Stimulated activated naive CD8-positive, alpha-beta T cell treated with anti-CD3 and anti-CD28 coated beads, Interleukin-15, Interleukin-2, amounts not matched to agents 100 ng/mL and 50 ng/mL, for 24 hours (primary cell): ENCODE results near the gene TTLL4.
A peak's percentile ranks its signal among the peaks of the same experiment; 100 is the strongest.

ENCODE experiments used
- H3K27ac Mint-ChIP-seq: one replicate; pipeline ENCODE4 v1.8.0; 2021; ENCODE audit warnings: mild to moderate bottlenecking, mixed read lengths
- H3K27me3 Mint-ChIP-seq: one replicate; pipeline ENCODE4 v1.8.0; 2021; ENCODE audit warnings: mixed read lengths
- H3K36me3 Mint-ChIP-seq: one replicate; pipeline ENCODE4 v1.8.0; 2021; ENCODE audit warnings: low read depth, mixed read lengths
- H3K4me1 Mint-ChIP-seq: one replicate; pipeline ENCODE4 v1.8.0; 2021; ENCODE audit warnings: low read depth, mixed read lengths
- H3K4me3 Mint-ChIP-seq: one replicate; pipeline ENCODE4 v1.8.0; 2021; ENCODE audit warnings: mild to moderate bottlenecking, mixed read lengths
- H3K9me3 Mint-ChIP-seq: one replicate; pipeline ENCODE4 v1.8.0; 2021; ENCODE audit warnings: mixed read lengths

Gene TTLL4

DNA sequence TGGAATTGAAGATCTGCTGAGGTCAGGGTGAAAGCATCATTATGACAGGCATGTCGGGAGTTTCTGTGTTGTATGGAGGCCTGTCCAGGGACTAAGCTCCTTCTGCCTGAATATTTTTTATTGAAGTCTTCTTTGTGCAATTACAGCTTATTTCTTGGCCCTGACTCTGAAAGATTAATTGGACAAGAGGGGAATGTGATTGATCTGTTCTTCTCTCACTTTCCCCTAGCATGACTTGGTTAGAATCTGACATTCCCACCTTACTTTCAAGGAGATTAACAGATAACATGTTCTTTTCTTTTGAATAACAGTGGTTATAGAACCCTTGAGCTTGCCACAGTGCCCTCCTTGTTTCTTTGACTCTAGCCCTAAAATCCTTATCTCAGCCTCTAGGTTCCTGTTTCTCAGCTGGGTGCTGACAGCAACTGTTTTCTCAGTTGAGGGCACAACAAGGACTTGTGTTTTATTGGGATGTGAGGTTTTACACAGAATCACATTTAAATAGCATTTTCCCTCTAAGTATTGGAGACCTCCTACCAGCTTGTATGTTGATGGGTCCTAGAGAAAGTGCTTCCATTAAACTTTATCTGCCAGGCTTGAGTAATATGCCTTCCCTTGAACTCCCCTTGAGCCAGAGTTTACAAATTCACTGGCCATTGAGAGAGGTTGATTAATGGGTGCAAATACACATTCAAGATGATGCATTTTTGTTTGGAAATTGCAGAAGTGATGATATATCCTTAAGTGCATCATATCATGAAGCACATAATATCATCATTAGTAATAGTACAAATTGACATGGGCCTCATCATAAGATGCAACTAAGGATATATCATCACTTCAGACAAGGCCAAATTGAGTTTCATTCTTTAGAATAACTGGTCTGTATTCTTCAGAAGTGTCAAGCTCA lies 12.5 kb downstream of the TTLL4 start:
- Mint-ChIP-seq H3K27ac (no peak overlapping the region), H3K9me3 (peaks cover 11% of the 10 kb centered on the region), H3K36me3 (peaks cover 43% of the 10 kb centered on the region), H3K4me3 (no peak overlapping the region), H3K4me1 (peaks cover 21% of the 10 kb centered on the region), H3K27me3 (no peaks in the 10 kb centered on the region)

DNA sequence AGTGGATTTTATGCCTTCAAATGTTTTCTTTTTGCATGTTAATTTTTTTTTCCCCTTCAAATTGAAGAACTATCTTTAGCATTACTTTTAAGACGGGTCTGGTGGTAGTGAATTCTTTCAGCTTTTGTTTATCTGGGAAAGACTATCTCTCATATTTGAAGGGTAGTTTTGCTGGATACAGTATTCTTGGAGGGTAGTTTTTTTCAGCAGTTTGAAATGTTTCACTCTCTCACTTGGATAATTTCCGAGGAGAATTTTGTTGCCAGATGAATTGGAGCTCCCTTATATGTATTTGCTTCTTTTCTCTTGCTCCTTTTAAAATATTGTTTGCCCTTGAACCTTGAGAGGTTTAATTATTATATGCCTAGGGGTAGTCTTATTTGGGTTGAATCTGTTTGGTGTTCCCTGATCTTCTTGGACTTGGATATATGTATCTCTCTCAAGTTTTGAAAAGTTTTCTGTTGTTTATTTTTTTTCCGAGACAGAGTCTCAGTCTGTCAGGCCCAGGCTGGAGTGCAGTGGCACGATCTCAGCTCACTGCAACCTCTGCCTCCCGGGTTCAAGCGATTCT lies 15.5 kb downstream of the TTLL4 start:
- Mint-ChIP-seq H3K4me3 (no peak overlapping the region), H3K27me3 (no peaks in the 10 kb centered on the region), H3K36me3 (peaks cover 40% of the 10 kb centered on the region), H3K9me3 (peaks cover 11% of the 10 kb centered on the region), H3K27ac (no peak overlapping the region), H3K4me1 (peaks cover 18% of the 10 kb centered on the region)

DNA sequence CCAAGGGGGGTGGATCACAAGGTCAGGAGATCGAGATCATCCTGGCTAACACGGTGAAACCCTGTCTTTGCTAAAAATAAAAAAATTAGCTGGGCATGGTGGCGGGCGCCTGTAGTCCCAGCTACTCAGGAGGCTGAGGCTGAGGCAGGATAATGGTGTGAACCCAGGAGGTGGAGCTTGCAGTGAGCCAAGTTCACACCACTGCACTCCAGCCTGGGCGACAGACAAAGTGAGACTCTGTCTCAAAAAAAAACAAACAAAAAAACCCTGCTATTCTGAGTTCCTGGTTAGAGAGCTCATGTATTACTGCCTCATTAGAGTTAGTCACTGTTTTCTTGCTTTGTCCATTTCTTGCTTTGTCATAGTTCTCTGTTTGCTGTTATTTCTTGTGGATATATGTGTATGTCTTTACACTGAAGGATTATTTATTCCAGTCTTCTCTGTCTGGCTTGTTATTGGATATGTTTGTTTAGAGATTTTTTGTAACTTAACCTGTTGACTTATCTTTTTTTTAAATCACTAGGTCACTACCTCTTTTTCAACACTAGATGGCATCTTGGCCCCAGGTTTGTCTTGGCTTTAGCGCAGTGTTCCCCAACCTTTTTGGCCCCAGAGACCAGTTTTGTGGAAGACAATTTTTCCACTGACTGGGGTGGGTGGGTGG lies 17.0 kb downstream of the TTLL4 start:
- Mint-ChIP-seq H3K36me3 (peaks cover 54% of the 10 kb centered on the region), H3K27ac (no peak overlapping the region), H3K4me1 (peaks cover 22% of the 10 kb centered on the region), H3K9me3 (peaks cover 11% of the 10 kb centered on the region), H3K27me3 (no peaks in the 10 kb centered on the region), H3K4me3 (no peak overlapping the region)

GRCh38 chr2:218729640-218730039 lies 19.0 kb downstream of the TTLL4 start:
- H3K4me1 Mint-ChIP-seq, result peaks cover 29% of the 10 kb centered on the region
- peaks cover 62% of the 10 kb centered on the region for H3K36me3 Mint-ChIP-seq
- H3K27me3 Mint-ChIP-seq, result no peaks in the 10 kb centered on the region
- H3K9me3 Mint-ChIP-seq, result peaks cover 11% of the 10 kb centered on the region
- no peak overlapping the region for H3K27ac Mint-ChIP-seq
- H3K4me3 Mint-ChIP-seq, result no peak overlapping the region

DNA sequence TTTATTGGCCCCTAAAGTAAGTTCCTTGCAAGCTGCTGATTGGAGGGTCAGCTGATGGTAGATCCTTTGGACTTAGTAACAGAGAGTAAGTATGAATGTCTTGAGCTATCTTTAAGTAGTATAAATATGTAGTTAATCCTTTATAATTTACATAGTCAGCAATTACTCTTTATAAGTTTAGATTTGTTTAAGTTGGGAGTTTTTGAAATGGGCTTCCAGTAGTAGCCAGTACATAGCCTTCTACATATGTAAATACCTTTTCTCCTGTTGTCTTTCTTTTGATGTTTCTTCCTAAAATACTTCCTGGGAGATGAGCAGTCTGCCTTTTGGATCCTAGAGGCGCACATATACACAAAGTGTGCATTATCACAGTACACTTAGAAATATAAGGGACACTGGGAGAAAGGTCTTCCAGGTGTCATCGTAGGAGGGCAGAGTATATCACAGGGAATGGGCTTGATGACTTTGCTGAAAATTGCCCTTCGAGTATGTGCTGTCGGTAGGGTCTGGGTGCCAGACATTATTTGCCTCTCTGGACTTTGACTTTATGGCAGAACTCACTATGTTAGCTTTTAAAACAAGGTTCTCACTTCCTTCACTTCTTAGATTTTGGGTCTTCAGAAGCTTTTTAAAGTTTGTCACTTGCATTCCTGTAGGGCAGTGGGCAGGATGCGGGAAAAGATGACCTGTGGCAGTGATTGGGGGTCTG lies 21.6 kb downstream of the TTLL4 start:
- Mint-ChIP-seq H3K4me1 (peaks cover 33% of the 10 kb centered on the region), H3K9me3 (peaks cover 4% of the 10 kb centered on the region), H3K27ac (no peak overlapping the region), H3K36me3 (peaks cover 52% of the 10 kb centered on the region), H3K4me3 (no peak overlapping the region), H3K27me3 (no peaks in the 10 kb centered on the region)

DNA sequence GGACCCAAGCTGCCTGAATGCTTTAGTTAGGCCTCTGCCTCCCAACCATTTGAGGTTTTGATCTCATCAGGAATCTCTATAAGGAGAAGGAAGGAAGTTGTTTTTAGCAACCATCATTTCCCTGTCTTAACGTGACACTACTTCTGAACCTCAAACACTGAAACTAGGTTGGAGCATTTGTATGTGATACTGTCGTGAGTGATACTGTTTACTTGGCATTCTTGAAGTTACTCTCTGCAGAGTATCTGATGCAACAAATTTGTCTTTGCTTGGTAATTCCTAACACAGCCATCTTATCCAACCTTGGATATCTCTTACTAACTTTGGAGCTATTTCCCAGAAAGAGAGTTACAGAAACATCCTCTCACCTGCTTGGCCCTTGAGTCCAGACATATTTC lies 22.1 kb downstream of the TTLL4 start:
- H3K9me3 Mint-ChIP-seq, result peaks cover 2% of the 10 kb centered on the region
- H3K36me3 Mint-ChIP-seq, result peaks cover 52% of the 10 kb centered on the region
- H3K4me1 Mint-ChIP-seq, result peaks cover 31% of the 10 kb centered on the region
- no peak overlapping the region for H3K27ac Mint-ChIP-seq
- H3K27me3 Mint-ChIP-seq, result no peaks in the 10 kb centered on the region
- H3K4me3 Mint-ChIP-seq, result no peak overlapping the region

DNA sequence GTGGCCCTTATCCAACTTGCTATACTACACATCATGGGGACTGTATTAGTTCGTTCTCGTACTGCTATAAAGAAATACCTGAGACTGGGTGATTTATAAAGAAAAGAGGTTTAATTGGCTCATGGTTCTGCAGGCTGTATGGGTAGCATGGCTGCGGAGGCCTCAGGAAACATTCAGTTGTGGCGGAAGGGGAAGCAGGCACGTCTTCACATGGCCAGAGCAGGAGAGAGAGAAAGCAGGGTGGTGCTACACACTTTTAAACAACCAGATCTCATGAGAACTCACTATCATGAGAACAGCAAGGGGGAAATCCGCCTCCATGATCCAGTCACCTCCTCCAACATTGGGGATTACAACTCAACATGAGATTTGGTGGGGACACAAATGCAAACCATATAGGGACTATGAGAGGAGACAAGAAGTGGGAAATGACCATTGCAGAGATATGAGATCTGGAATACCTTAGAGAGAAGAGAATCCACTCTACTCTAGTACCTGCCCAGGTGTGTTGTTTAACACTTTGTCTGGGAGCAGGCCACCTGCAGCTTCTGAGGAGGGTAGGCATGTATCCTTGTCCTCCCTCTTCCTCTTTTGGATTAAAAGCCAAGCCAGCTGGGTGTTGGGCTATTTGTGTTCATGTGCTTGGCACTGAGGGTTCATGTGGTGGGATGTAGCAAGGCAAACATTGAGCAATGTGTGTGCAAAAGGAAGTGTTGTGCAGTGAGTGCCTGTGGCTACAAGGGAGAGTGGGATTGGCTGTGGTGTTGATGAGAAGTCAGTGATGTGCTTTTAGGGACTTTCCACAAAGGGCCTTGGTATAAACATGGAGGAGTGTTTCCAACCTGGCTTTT lies 22.8 kb downstream of the TTLL4 start:
- Mint-ChIP-seq H3K27me3 (no peaks in the 10 kb centered on the region), H3K4me1 (peaks cover 29% of the 10 kb centered on the region), H3K9me3 (no peaks in the 10 kb centered on the region), H3K36me3 (peaks cover 55% of the 10 kb centered on the region), H3K4me3 (peak overlapping the region; percentile 12), H3K27ac (peak overlapping the region; percentile 50)

DNA sequence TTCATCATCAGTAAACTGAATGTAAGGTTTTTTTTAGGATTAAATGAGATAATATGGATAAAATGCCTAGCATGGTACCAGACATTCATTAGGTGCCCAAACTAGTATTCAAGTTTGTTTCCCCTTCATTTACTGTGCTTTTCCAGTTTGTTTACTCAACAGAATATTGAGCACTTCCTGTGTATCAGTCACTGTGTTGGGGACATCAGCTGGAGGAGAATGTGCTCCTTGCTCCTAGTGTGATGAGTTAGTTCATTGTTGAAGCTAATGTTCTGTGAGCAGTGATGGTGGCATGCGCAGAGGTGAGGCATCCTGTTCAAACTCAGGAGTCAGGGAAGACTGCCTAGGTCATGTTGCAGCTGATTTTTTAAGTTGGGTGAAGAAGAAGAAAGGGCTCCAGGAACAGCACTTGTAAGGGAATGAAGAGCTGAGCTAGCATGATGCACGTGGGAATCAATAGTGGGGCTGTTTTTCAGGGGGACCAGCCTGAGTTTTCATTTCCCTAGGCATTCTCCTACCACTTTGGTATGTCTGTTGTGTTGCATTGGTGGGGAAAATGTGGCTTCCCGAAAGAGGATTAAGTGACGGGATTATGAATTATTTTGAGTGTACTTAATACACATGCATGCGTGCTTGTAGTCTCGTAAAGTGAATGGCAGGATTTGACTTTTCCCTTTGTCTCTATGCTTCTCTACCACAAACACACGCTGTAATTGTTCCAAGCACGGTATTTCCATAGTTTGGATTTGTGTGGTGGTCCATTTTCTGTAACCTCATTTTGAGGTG lies 23.7 kb downstream of the TTLL4 start:
- Mint-ChIP-seq H3K36me3 (peaks cover 59% of the 10 kb centered on the region), H3K4me1 (peaks cover 29% of the 10 kb centered on the region), H3K27ac (no peak overlapping the region), H3K9me3 (no peaks in the 10 kb centered on the region), H3K27me3 (no peaks in the 10 kb centered on the region), H3K4me3 (no peak overlapping the region)

DNA sequence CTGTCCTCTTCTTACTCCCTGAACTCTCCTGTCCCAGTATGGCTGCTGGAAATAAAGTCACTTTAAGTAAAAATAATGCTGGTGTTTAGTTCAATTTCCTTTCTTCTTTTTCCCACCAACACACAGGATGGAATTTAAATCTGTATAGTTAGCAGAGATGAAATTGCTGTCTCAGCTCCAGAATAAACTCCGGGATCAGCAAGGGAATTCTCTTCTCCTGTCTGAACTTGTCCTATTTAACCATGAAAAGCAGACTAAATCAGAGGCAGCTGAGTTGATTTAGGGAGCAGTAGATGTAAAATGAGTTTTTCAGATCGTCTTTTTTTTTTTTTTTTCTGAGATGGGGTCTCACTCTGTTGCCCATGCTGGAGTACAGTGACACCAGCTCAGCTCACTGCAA lies 25.9 kb downstream of the TTLL4 start:
- Mint-ChIP-seq H3K4me3 (no peak overlapping the region), H3K9me3 (no peaks in the 10 kb centered on the region), H3K27me3 (no peaks in the 10 kb centered on the region), H3K27ac (no peak overlapping the region), H3K36me3 (peaks cover 64% of the 10 kb centered on the region), H3K4me1 (peaks cover 26% of the 10 kb centered on the region)

GRCh38 chr2:218743068-218743467 lies 32.4 kb downstream of the TTLL4 start:
- peaks cover 21% of the 10 kb centered on the region for H3K4me1 Mint-ChIP-seq
- peak overlapping the region; percentile 47 for H3K27ac Mint-ChIP-seq

DNA sequence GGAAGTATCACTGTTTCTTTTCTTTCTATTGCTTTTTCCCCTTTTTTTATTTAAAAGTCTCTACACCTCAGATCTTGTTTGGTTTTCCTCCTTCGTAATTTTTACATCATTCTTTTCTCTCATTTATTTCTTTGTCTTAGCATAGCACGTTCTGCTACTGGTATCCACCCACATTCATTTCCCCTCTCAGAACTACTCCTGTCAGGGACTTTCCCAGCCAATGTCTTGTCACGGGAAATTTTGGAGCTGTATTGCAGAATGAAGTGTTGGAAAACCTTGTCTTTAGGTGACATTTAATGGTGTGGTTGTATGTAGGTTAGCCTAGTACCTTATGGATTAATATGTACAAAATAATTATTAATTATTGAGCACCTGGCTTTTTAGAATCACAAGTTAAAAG lies 34.0 kb downstream of the TTLL4 start:
- H3K27me3 Mint-ChIP-seq, result no peaks in the 10 kb centered on the region
- H3K4me3 Mint-ChIP-seq, result peak overlapping the region; percentile 28
- peak overlapping the region; percentile 60 for H3K27ac Mint-ChIP-seq
- no peaks in the 10 kb centered on the region for H3K9me3 Mint-ChIP-seq
- H3K36me3 Mint-ChIP-seq, result peaks cover 69% of the 10 kb centered on the region
- peaks cover 21% of the 10 kb centered on the region for H3K4me1 Mint-ChIP-seq

More at GRCh38 chr2:218743068-218743467, 32.4 kb downstream of the TTLL4 start:
- Mint-ChIP-seq H3K27me3 (no peaks in the 10 kb centered on the region), H3K36me3 (peaks cover 68% of the 10 kb centered on the region), H3K9me3 (no peaks in the 10 kb centered on the region), H3K4me3 (no peak overlapping the region)

- H3K36me3 Mint-ChIP-seq, result peaks cover 70% of the 10 kb centered on the region
- H3K9me3 Mint-ChIP-seq, result no peaks in the 10 kb centered on the region
- H3K27ac Mint-ChIP-seq, result peak overlapping the region; percentile 22
- H3K4me1 Mint-ChIP-seq, result peaks cover 21% of the 10 kb centered on the region
- H3K27me3 Mint-ChIP-seq, result no peaks in the 10 kb centered on the region
- no peak overlapping the region for H3K4me3 Mint-ChIP-seq
Measured at GRCh38 chr2:218745160-218745558, 34.5 kb downstream of the TTLL4 start.

GRCh38 chr2:218745559-218746469 lies 35.2 kb downstream of the TTLL4 start:
- H3K27ac Mint-ChIP-seq, result peak overlapping the region; percentile 22
- H3K4me1 Mint-ChIP-seq, result peaks cover 21% of the 10 kb centered on the region
- no peaks in the 10 kb centered on the region for H3K27me3 Mint-ChIP-seq
- no peak overlapping the region for H3K4me3 Mint-ChIP-seq
- no peaks in the 10 kb centered on the region for H3K9me3 Mint-ChIP-seq
- peaks cover 72% of the 10 kb centered on the region for H3K36me3 Mint-ChIP-seq
